K562 (cell line): ENCODE data around the gene EIF2S1.

Source experiments
- CTCF ChIP-seq, 3 experiments: IDR thresholded peaks in 2 of 3; conservative IDR thresholded peaks in 1 of 3; 2 replicates each; pipeline ENCODE4 v1.5.1; 2011 to 2012; ENCODE audit warnings: low read length in 3 of 3, mild to moderate bottlenecking in 3 of 3, control low read depth in 2 of 3, improper control_type of control experiment in 1 of 3, inconsistent platforms in 1 of 3, low read depth in 1 of 3, mixed read lengths in 1 of 3, moderate library complexity in 1 of 3; ENCODE audit not compliant: insufficient read depth in 2 of 3
- CXXC5 ChIP-seq: fragments of 250-450 bp; sonication (Bioruptor Pico); IDR thresholded peaks from 2 replicates; pipeline ENCODE4 v1.8.0; 2022; ENCODE audit warnings: inconsistent platforms, mild to moderate bottlenecking, moderate library complexity
- E2F4 ChIP-seq: sonication (generic); formaldehyde crosslinking; IDR thresholded peaks from 2 replicates; pipeline ENCODE4 v1.8.0; 2022; ENCODE audit warnings: mild to moderate bottlenecking, low read depth, missing genetic modification reagents
- KLF1 ChIP-seq: fragments of 450-650 bp; IDR thresholded peaks from 2 replicates; pipeline ENCODE4 v1.6.1; 2016; ENCODE audit warnings: missing genetic modification characterization, missing compliant biosample characterization
- MCM2 ChIP-seq: fragments of 450-650 bp; IDR thresholded peaks from 2 replicates; pipeline ENCODE4 v1.6.1; 2017; ENCODE audit warnings: low read depth, mild to moderate bottlenecking
- POLR2A ChIP-seq: fragments of 450-650 bp; conservative IDR thresholded peaks from 2 replicates; pipeline ENCODE4 v1.6.1; 2016
- REST ChIP-seq, 2 experiments: fragments of 450-650 bp; formaldehyde crosslinking in 1 of 2; IDR thresholded peaks; 2 replicates each; pipeline versions ENCODE4 v1.4.0 to v1.6.1; 2014 to 2020; ENCODE audit warnings: mild to moderate bottlenecking in 2 of 2, borderline replicate concordance in 1 of 2, low read depth in 1 of 2
- TEAD4 ChIP-seq, 2 experiments: sonication (generic) in 1 of 2; formaldehyde crosslinking in 1 of 2; IDR thresholded peaks; 2 replicates each; pipeline versions ENCODE4 v1.6.1 to v1.8.0; 2012 to 2022; ENCODE audit warnings: borderline replicate concordance in 1 of 2, inconsistent platforms in 1 of 2, low read length in 1 of 2, mild to moderate bottlenecking in 1 of 2, missing genetic modification reagents in 1 of 2
- TRIM24 ChIP-seq, 2 experiments: fragments of 450-650 bp; IDR thresholded peaks; 2 replicates each; pipeline ENCODE4 v1.6.1; 2016
- ZBTB2 ChIP-seq: fragments of 450-650 bp; IDR thresholded peaks from 2 replicates; pipeline ENCODE4 v1.6.1; 2016; ENCODE audit warnings: antibody characterized with exemption
- ZBTB7A ChIP-seq: IDR thresholded peaks from 2 replicates; pipeline ENCODE4 v1.6.1; 2011; ENCODE audit warnings: low read depth, mild to moderate bottlenecking, low read length, moderate library complexity, borderline replicate concordance; ENCODE audit not compliant: control insufficient read depth
- ZNF140 ChIP-seq: fragments of 250-450 bp; sonication (Bioruptor Pico); IDR thresholded peaks from 2 replicates; pipeline ENCODE4 v1.8.0; 2021; ENCODE audit warnings: moderate library complexity, mild to moderate bottlenecking, inconsistent platforms
- ZNF274 ChIP-seq: IDR thresholded peaks from 2 replicates; pipeline ENCODE4 v1.6.1; 2011; ENCODE audit warnings: low read depth, mild to moderate bottlenecking, low read length, moderate library complexity, borderline replicate concordance

- no peak for TF ChIP-seq E2F4 (CRISPR knock-in tag)
- no peak for TF ChIP-seq REST (IDR thresholded peaks at IDR 0.05; ENCODE audit: borderline replicate concordance)
- no peak for TF ChIP-seq REST (CRISPR knock-in tag; IDR thresholded peaks at IDR 0.05; ENCODE audit: low read depth)
- no peak for TF ChIP-seq ZBTB7A
- TF ChIP-seq ZNF274: no peak
- TF ChIP-seq CXXC5 (CRISPR knock-in tag): no peak
- TF ChIP-seq TEAD4 (IDR thresholded peaks at IDR 0.05; ENCODE audit: low read length): no peak
- no peak for TF ChIP-seq TEAD4 (CRISPR knock-in tag; IDR thresholded peaks at IDR 0.05; ENCODE audit: borderline replicate concordance)
- no peak for TF ChIP-seq MCM2
- TF ChIP-seq CTCF (IDR thresholded peaks at IDR 0.05 in 2 of 3, conservative IDR thresholded peaks at IDR 0.05 in 1 of 3; ENCODE audit: insufficient read depth in 2 of 3, low read depth in 1 of 3, low read length in 3 of 3): no peak
- TF ChIP-seq ZNF140 (CRISPR knock-in tag): no peak
- no peak for TF ChIP-seq KLF1
- no peak for TF ChIP-seq ZBTB2
- TF ChIP-seq TRIM24 (IDR thresholded peaks at IDR 0.05): no peak
- no peak for TF ChIP-seq POLR2A
These were observed 66.0 kb downstream of the EIF2S1 start for GRCh38 chr14:67426161-67426560.
